ENCODE measurements around the gene TSEN2.
A peak's percentile ranks its signal among the peaks of the same experiment; 100 is the strongest.
"Not testable (repeated sequence)": the region's sequence is repeated elsewhere in the genome, so short reads cannot be mapped to it uniquely, and the experiment has no call there.

TSEN2 gene

DNA sequence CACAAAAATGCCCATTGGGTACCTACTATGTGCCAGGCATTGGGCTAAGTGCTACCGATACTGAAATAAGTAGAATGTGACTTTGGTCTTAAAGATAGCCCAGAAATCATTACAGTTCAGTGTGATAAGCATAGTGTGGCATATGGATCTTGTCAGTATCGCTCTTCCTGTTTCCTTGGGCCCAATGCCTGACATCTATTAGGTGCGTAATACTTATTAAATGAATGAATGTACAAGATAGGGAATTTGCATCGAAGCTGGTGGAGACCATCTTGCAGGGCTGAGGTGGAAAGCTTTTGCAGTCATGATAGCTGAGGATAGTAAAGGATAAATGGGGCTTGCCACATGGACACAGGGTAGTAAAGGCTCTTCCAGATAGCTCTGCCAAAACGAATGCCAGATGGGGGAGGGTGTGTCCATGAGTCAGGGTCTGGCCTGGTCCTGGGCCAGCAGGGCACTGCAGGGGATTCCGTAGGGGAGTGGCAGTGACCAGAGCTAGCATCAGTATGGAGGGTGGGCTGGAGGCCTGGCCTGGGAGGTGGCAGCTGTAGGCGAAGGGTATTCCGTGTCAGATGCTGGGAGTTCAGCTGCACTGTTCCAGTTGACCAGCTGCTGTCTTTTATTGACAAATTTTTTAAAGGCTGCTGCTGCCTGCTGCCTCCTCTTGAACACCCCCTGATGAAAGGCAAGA, 23.5 kb downstream of the TSEN2 start:
- peak; percentile 82 for DNase-seq

DNA sequence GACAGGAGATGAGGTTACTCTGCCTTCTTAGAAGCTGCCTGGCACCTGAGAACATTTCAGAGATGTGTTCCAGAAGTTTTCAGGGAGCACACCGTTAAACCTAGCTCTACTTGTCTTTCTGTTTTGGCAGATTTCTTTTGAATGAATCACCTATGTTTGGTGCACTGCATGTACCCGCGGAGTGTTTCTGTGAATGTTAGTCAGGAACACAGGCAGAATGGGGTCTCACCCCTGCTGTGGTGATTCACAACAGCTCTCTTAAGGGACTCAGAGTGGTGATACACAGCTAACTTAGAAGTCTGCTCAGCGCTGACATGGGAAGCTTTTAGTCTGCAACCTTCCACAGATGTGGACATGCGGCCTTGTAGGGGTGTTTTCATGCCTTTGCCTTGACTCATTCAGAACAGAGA, 24.0 kb downstream of the TSEN2 start:
- DNase-seq = peak; percentile 90

DNA sequence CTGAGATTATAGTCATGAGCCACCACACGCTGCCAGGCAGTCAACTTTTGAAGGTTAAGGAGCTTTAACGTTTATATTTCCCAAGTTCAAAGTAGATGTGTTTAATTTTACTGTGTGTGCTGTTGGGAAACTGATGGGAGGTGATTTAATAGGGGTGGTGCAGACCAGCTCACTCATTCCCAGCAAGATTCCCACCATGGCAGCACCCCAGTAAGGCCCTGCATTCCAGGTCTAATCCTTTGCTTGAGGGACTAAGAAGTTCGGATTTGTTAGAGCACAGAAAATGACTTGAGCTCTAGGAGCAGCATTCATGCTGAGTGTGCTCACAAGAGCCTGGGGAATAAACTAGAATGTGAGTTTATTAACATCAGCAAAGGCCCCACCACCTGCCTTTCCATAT, 25.2 kb downstream of the TSEN2 start:
- DNase-seq = no peak

DNA sequence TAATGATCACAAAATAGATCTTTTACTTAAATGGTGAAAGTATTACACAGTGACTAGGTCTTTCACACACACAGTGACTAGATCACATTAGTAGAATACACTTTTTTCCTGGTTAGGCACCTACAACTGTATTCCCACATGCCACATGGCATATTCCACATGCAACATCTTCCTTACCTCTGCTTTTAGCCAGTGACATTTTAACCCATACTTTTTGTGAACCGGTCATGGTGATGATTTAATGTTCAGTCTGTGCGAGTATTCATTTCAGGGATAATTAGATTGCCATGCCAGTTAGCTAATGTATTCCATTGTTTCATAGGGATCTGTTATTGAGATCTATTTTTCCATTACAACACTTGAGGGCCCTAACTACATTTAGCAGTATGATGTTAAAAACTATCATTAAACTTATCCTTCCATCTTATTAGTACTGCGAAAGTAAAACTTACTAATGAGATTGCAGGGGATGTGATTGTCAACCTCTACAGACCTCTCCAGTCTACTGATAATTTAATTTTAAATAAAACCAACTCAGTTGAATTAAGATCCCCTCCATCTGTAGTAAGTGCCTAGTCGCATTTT, 28.3 kb downstream of the TSEN2 start:
- DNase-seq = no peak

DNA sequence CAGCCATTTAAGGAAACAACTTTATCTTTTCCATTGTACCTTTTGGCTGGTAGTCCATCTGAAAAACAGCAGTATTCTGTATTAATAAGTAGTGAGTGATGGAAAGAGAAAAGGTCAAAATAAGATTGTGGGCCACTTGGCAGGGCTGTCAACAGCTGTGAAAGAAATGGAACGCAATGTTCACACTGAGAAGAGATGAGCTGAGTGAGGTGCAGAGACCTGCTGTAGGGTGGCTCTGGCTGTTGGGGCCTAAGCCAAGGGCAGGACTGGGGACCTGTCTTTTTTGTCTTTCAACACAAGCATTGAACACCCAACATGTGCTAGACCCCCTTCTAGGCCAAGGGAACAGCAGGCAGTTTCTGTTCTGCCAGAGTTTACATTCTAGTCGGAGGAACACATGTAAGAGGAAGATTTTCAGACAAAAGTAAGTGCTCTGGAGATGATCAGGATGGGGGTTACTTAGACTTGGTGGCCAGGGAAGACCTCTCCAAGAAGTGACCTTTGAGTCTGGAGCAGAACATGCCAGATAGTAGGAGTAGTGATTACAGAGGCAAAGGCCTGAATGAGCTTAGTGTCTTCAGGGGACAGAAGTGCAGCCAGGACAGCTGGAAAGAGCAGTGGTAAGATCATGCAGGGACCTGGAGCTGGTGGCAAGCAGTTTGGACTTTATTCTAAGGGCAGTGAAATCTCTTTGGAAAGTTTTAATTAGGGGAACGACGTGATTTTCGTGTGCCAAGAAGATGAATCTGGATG, 29.6 kb downstream of the TSEN2 start:
- no peak for DNase-seq

DNA sequence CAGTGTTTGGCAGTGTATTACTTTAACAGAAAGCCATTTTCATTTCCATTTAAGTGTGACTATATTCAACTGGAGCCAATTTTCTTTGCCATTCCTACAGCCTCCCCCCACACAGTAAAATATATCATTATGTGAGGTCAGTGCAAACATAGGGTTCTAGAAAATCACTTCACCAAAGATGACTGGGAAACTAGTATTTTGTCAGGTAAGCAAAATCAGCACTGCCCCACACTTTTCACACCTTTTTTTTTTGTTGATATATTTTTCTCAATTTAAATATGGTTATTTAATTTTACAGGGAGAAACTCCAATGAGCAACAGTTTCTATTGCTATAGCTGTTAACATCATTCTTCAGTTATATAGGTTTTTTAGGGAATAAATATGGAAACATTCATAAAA, 31.4 kb downstream of the TSEN2 start:
- DNase-seq = no peak

DNA sequence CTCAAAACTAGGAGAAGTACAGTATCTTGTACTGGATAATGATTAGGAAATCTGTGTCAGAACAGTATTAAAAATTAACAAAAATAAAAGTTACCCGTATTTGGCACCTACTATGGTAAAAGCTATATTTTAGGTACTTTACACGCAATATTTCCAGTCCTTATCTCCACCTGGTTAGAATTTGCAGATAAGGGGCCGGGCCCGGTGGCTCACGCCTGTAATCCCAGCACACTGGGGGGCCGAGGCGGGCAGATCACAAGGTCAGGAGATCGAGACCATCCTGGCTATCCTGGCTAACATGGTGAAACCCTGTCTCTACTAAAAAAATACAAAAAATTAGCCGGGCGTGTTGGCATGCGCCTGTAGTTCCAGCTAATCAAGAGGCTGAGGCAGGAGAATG, 32.6 kb downstream of the TSEN2 start:
- no peak for DNase-seq

DNA sequence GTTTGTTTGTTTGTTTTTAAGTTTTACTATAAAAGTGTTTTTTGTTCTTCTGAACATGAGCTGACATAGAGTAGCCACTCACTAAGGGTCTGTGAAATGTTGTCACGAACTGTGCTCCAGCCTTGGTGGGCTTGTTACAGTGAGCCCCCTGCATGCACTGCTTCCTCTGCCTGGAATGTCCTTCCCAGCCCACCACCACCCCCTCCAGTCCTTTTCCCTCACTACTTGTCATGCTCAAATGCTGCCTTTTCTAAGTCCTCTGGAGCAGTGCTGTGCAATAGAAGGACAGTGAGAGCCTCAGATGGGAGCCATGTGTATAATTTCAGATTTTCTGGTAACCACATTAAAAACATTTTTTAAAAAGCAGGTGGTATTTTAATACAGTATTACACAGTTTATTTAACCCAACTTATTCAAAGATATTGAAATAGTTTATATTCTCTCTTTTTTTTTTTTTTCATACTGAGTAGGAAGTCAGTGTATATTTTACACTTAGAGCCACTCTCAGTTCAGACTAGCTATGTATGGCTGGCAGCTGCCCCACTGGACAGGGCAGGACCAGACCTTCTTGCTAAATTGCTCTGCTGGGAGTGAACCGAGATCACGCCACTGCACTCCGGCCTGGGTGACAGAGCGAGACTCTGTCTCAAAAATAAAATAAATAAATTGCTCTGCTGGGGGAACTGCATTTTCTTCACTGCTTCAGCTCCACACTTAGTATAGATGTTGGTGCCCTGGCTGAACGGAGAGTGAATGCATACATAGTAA, 34.2 kb downstream of the TSEN2 start:
- DNase-seq = no peak

DNA sequence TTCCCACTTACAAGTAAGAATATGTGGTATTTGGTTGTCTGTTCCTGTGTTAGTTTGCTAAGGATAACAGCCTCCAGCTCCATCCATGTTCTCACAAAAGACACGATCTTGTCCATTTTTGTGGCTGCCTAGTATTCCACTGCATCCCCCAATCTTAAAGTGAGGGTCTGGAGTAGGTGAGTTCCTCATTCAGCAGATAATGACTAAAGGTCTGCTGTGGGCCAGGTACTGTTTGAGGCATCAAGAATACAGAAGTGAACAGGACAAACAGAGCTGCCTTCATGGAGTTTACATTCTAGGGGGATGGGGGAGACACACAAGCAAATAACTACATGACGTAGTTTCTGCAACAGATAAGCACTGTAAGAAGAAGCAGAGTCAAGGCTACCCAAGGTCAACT, 36.7 kb downstream of the TSEN2 start:
- no peak for DNase-seq

DNA sequence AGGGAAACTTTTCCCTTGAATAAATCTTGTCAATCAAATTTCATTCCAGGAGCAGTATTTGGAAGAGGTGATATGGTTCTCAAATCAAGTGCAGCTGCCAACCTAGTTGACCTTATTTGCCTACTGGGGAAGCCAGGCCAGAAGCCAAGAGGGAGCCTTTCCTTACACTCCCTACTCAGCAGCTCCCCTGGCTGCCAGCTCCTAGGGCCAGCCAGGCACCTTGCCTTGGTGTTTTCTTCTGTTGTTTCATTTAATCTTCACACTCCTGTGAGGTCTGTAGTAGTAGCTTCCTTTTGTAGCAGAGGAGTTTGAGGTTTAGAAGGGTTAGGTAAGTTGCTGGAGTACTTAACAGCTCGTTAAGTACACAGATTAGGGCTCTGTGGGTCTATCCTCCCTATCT, 38.4 kb downstream of the TSEN2 start:
- DNase-seq = no peak

DNA sequence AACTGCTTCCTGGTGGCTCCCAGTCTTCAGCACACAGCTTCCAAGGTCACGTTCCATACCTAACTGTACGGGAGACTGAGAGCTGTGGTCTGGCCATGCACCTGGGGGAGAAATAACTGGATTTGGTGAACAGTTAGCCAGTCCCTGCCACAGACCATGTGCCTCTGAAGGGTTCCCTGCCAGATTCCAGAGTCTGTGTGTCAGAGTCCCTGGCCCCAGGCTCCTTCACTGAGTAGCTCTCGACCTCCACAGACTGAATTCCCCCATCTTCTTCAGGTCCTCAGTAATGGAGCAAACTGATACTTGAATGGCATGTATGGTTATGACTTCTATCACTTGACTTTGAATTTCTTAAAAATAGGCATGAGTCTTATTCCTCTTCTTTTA, 43.5 kb downstream of the TSEN2 start:
- no peak for DNase-seq

DNA sequence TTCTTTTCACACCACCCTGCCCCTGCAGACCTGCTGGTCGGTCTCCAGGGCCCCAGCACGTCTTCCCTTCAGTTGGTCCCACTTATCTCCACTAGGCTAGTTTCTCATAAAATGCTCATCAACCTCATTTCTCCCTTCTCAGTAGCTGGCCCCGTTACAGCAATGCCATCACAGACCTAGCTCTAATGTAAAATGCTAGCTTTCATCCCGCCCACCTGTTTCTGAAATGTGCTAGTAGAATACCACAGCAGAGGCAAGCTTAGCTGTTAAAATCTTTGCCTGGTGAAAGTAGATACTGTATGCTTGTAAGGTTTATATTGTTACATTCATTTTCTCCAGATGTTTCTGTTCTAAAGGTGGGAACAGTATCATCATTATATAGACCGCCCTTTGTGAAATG, 47.9 kb downstream of the TSEN2 start:
- no peak for DNase-seq

DNA sequence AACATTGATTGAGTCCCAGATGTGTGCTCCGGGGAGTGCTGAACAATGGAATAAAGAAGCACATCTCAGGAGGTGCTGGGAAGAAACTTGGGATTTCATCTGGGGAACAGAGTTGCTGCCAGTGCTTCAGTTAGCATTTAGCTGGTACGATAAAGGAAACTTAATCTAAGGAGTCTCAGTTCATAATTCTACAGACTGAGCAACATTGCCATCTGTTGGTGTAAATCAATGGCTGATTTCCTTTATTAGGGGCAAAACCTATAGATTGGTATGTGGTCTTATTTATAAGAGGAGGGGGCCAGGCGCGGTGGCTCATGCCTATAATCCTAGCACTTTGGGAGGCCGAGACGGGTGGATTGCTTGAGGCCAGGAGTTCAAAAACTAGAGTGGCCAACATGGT, 52.1 kb downstream of the TSEN2 start:
- no peak for DNase-seq

DNA sequence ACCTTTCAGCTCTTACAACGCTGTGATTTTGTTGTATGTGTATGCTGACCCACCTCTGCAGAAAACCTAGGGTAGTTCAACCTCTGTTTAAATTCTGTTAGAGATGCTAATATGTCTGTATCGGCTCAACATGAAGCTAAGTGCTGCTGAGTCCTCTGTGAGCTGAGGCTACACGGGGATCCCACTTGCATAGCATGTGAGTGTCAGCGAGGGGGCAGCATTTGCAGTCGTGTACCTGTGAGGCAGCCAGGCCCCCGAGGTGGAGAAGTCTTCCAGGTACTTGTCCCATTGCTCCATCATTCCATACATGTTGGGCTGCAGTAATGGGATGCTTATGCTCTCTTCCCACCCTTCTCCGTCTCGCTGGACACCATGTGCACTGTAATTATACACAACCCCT, 57.3 kb downstream of the TSEN2 start:
- DNase-seq = peak; percentile 74

DNA sequence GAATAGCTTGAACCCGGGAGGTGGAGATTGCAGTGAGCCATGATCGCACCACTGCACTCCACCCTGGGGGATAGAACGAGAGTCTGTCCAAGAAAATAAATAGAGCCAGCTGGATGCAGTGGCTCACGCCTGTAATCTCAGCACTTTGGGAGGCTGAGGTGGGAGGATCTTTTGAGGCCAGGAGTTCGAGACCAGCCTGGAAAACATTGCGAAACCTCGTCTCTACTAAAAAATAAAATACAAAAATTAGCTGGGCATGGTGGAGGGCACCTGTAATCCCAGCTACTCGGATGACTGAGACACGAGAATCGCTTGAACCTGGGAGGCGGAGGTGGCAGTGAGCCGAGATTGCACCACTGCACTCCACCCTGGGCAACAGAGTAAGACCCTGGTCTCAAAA, 59.2 kb downstream of the TSEN2 start:
- DNase-seq = not testable (repeated sequence)

DNA sequence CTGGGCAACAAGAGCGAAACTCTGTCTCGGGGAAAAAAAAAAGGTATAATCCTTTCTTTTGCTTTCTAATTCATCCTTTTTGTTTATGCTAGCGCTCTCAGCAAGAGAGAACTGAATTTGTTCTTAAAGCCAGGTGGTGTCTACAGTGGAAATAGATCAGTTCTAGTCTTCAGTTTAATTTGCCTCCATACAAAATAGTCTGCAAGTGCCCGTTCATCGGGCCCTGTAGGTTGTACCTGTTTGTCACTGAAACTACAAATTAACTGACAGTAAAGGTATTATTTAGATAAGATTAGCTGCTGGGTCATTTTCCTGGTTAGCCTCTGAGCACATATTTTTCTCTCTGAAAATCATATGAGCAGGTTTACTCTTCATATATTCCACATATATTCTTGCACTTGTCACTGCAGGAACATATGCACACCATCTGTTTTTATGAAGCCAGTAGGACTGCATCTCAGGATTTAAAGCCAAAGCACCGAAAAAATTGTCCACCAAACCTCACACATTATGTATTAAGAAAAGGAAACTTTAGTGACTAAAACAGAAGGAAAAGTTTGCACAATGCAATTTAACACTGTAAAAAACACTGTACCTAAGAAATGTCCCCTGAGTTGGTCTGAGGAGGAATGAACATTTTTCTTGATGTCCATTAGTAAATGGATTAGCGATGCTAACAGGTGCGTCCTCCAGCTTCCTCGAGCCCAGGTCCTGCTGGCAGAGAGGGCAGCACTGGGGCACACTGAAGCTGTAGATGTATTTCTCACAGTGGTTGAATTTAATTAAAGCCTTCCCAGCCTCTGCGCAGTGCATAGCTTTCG, 60.6 kb downstream of the TSEN2 start:
- no peak for DNase-seq

DNA sequence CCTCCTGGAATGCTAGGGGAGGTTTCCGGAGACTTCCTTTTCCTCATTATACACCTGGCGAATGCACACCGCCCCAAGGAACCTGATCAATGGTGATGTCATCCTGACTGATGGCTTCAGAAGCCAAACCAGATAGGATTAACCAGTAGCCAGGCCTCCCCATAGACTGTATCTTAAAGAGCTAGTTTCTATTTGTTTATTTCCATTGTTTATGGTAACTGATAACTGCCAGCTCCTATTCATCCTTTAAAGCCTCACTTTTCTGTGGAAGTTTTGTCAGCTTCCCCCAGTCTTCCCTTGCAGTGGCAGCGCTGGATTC, 61.2 kb downstream of the TSEN2 start, which contains the start of gene MKRN2OS:
Gene MKRN2OS, minus strand, starts transcription at position 27 of the 319 bp plus-strand sequence. CDS start 35 bp downstream, outside the sequence.
- DNase-seq = peak; percentile 81

DNA sequence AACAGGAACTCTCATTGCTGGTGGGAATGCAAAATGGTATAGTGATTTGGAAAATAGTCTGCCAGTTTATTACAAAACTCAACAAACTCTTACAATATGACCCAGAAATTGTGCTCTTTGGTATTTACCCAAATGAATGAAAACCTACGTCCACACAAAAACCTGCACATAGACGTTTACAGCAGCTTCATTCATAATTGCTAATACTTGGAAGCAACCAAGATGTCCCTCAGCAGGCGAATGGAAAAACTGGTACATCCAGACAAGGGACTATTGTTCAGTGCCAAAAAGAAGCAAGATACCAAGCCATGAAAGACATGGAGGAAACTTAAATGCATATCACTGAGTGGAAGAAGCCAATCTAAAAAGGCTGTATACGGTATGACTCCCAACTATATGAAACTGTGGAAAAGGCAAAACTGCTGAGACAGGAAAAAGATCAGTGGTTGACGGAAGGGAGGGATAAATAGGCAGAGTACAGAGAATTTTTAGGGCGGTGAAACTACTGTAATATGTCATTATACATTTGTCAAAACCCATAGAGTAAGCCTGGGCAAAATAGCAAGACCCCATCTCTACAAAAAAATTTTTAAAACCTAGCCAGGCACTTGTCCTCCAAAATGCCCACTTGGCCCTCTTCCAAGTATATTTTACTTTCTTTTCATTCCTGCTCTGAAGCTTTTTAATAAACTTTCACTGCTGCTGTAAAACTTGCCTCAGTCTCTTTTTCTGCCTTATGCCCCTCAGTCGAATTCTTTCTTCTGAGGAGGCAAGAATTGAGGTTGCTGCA, 65.9 kb downstream of the TSEN2 start:
- no peak for DNase-seq

DNA sequence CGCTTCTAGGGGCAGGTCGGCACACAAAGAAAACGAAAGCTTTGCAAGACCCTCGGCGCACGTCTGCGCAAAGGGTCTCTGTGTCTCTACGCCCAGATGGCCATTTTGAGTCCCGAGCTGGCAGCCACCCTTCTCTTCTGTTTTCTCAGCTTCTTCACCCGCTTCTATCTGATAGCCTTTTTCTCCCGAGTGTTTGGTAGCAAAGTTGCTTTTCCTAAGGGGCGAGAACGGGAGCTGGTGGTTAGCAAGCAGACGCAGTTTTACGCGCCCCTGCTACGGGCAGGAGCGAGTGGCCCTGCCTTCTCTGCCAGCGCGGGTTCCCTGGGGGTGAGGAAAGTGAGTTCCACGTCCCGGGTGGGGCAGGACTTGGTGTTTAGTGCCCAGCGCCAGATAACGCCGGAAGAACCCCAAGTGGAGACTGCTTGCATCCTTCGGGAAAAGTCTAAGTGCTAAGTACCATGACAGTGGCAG, 69.7 kb downstream of the TSEN2 start:
- no peak for DNase-seq

DNA sequence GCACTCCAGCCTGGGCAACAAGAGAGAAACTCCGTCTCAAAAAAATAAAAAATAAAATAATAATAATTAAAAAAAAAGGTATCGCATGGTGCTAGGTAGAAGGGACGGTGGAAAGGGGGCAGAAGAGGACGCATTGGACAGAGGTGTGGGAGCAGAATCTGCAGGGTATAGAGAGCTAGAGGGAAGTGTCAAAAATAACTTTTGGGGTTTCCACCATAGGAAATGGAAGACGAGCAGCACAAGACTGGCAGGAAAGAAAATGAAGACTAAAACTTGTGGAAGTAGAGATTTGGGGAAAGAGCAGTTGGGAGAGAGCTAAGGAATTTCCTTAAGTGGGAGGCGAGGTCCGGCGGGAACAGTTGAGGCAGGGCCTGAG, 72.0 kb downstream of the TSEN2 start:
- no peak for DNase-seq

DNA sequence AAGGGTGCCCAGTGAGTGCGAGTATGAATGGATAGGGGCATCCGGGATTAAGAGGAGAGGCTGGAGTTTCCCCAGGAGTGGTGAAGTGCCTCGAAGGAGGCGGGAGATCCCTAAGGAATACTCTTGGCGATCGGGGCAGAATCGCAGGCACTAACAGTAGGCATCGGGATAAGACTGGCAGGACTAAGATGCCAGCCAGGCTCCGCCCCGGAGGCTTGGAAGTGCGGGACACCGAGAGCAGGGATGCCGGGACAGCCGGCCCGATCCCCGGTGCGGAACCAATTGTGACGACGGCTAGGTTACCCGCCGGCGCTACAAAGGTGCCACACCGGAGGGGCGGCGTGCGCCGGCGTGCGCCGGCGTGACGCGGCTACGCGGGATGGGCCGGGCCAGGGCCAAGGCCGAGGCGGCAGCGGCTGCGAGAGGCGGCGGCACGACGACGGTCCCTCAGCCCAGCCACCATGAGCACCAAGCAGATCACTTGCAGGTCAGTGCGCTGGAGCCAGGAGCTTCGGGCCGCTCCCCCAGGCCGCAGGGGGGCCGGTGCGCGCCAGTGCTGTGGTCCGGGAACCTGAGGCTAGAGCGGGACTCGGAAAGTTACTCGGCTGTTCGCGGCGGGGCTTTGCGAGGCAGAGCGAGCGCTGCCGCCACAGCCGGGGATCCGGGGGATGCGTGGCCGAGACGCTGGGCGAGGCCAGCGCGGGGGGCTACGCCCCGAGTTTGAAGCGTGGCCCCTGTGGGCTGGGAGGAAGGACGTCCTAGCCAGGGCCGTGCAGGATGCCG, 72.6 kb downstream of the TSEN2 start, which contains the start of gene MKRN2:
Gene MKRN2, plus strand, starts transcription at position 398 of the 783 bp plus-strand sequence. Its CDS starts 64 bp downstream, at position 462.
- peak; percentile 93 for DNase-seq

Measured in islet precursor cell (in vitro differentiated cells).